Duodenal mucosa (tissue), 2 donors: ENCODE measurements around the gene MAS1.

Experiments
- H3K27ac ChIP-seq: one replicate; pipeline ENCODE4 v1.7.0; 2013; ENCODE audit warnings: low read depth, low read length
- H3K27me3 ChIP-seq, 2 donors: one replicate each; pipeline ENCODE4 v1.7.0; 2013; ENCODE audit warnings: low read length in 2 of 2, control low read depth in 1 of 2; ENCODE audit not compliant: insufficient read depth in 2 of 2, control insufficient read depth in 1 of 2
- H3K36me3 ChIP-seq, 2 donors: one replicate each; pipeline ENCODE4 v1.7.0; 2013; ENCODE audit warnings: low read length in 2 of 2, control low read depth in 1 of 2; ENCODE audit not compliant: insufficient read depth in 2 of 2, control insufficient read depth in 1 of 2
- H3K4me1 ChIP-seq, 2 donors: one replicate each; pipeline ENCODE4 v1.7.0; 2013; ENCODE audit warnings: low read length in 2 of 2, control low read depth in 1 of 2; ENCODE audit not compliant: insufficient read depth in 2 of 2, control insufficient read depth in 1 of 2
- H3K4me3 ChIP-seq, 2 donors: one replicate each; pipeline ENCODE4 v1.7.0; 2013; ENCODE audit warnings: low read length in 2 of 2, low read depth in 1 of 2
- H3K9ac ChIP-seq, 2 donors: one replicate each; pipeline ENCODE4 v1.7.0; 2013; ENCODE audit warnings: low read length in 2 of 2, low read depth in 1 of 2
- H3K9me3 ChIP-seq, 2 donors: one replicate each; pipeline ENCODE4 v1.7.0; 2013; ENCODE audit warnings: low read length in 2 of 2, control low read depth in 1 of 2; ENCODE audit not compliant: control insufficient read depth in 1 of 2

The MAS1 gene

DNA sequence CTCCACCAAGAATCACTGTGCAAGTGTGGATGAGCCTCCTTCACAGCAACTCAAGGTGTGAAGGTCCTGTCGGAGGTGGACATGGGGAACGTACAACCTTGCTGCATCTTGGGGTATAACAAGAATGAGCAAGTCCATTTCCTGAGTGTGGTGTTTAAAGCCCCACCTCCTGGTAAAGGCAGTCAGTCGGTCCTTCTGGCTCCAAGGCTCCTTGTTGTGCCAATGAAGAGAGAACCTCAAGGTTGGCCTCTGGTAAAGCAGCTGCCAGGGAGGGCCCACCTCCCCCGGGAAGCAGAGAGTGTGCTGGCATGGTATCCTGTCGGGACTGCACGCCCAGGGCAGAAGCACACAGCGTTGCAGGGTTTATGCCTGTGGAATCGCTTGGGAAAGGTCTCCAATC lies 12.4 kb upstream of the MAS1 start:
- Histone ChIP-seq H3K27ac (no peak overlapping the region), H3K4me3 (no peak overlapping the region), H3K4me1 (no peaks in the 10 kb centered on the region), H3K9me3 (no peaks in the 10 kb centered on the region), H3K27me3 (peaks cover 0 to 4% of the 10 kb centered on the region in 2 donors), H3K9ac (no peak overlapping the region), H3K36me3 (no peaks in the 10 kb centered on the region)

GRCh38 chr6:159879856-159880255 lies 10.9 kb upstream of the MAS1 start:
- Histone ChIP-seq H3K4me1 (no peaks in the 10 kb centered on the region), H3K4me3 (no peak overlapping the region), H3K27ac (no peak overlapping the region), H3K36me3 (no peaks in the 10 kb centered on the region), H3K27me3 (peaks cover 0 to 4% of the 10 kb centered on the region in 2 donors), H3K9me3 (no peaks in the 10 kb centered on the region), H3K9ac (no peak overlapping the region)

DNA sequence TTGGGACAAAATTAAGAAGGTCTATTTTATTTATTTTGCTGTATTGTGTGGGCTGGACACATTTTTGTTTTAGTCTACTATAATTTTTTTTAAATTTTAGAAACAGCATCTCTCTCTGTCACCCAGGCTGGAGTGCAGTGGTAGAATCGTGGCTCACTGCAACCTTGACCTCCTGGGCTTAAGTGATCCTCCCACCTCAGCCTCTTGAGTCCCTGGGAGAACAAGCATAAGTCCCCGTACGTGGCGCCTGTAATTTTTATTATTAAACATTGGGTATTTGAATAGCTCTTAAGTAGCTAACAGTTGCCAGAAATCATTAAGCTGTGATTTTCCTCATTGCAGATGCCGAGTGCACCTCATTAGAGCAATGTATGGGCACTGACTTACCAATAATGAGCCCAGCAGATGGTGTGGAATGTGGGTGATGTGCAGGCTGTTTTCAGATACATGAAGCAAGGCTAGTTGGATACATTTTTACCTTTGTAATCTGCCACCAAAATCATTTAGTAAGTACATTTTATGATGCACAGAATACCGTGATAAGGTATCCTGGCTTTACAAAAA lies 10.3 kb upstream of the MAS1 start:
- H3K27me3 ChIP-seq, result peaks cover 0 to 4% of the 10 kb centered on the region in 2 donors
- no peaks in the 10 kb centered on the region for H3K9me3 ChIP-seq
- no peak overlapping the region for H3K4me3 ChIP-seq
- H3K4me1 ChIP-seq, result no peaks in the 10 kb centered on the region
- H3K36me3 ChIP-seq, result no peaks in the 10 kb centered on the region
- H3K9ac ChIP-seq, result no peak overlapping the region
- no peak overlapping the region for H3K27ac ChIP-seq

DNA sequence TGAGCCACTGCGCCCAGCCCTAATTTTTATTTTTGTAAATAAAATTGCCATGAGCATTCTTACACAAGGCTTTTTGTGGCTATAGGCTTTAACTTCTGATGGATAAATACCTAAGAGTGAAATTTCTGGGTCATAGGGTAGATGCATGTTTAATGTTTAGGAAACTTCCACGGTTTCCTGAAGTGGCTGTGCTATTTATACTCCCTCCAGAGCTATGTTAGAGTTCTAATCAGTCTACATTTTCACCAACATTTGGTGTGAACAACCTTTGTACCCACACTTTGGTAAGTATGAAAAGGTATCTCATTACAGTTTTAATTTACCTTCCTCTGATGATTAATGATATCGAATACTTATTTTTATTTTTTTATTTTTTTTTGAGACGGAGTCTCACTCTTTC lies 6.1 kb upstream of the MAS1 start:
- no peaks in the 10 kb centered on the region for H3K9me3 ChIP-seq
- H3K9ac ChIP-seq, result no peak overlapping the region
- no peaks in the 10 kb centered on the region for H3K36me3 ChIP-seq
- H3K27me3 ChIP-seq, result peaks cover 2% of the 10 kb centered on the region in 2 donors
- no peak overlapping the region for H3K4me3 ChIP-seq
- no peaks in the 10 kb centered on the region for H3K4me1 ChIP-seq
- no peak overlapping the region for H3K27ac ChIP-seq

DNA sequence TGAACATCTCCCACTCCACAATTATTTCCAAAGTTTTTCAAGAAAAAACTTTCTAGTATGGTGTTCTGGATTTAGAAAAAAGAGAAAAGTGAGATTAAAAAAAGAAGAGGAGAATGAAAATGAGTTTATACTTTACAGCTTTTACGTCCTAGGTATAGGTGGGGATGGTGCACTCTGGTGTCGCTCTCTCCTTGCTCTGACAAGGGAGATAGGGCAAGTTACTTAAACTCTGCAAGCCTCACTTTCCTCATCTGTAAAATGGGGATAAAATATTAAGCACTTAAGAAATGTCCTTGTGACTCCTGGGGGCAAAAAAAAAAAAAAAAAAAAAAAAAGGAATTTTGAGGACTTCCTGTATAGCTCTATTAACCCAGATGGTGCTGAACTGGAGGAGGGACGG lies 4.5 kb upstream of the MAS1 start:
- no peak overlapping the region for H3K4me3 ChIP-seq
- peaks cover 4 to 17% of the 10 kb centered on the region in 2 donors for H3K27me3 ChIP-seq
- H3K4me1 ChIP-seq, result no peaks in the 10 kb centered on the region
- no peaks in the 10 kb centered on the region for H3K9me3 ChIP-seq
- H3K9ac ChIP-seq, result no peak overlapping the region
- H3K36me3 ChIP-seq, result no peaks in the 10 kb centered on the region
- no peak overlapping the region for H3K27ac ChIP-seq

GRCh38 chr6:159887146-159887545 lies 3.6 kb upstream of the MAS1 start:
- no peak overlapping the region for H3K27ac ChIP-seq
- H3K36me3 ChIP-seq, result no peaks in the 10 kb centered on the region
- H3K27me3 ChIP-seq, result peaks cover 8 to 25% of the 10 kb centered on the region in 2 donors
- H3K4me1 ChIP-seq, result no peaks in the 10 kb centered on the region
- no peak overlapping the region for H3K4me3 ChIP-seq
- no peak overlapping the region for H3K9ac ChIP-seq
- H3K9me3 ChIP-seq, result no peaks in the 10 kb centered on the region

- H3K27ac ChIP-seq, result no peak overlapping the region
- no peak overlapping the region for H3K9ac ChIP-seq
- H3K27me3 ChIP-seq, result peaks cover 8 to 30% of the 10 kb centered on the region in 2 donors
- no peaks in the 10 kb centered on the region for H3K36me3 ChIP-seq
- no peaks in the 10 kb centered on the region for H3K9me3 ChIP-seq
- H3K4me1 ChIP-seq, result no peaks in the 10 kb centered on the region
- H3K4me3 ChIP-seq, result no peak overlapping the region
Observed at GRCh38 chr6:159887761-159888160, 3.0 kb upstream of the MAS1 start.

GRCh38 chr6:159890201-159890600 lies 587 bp upstream of the MAS1 start:
- Histone ChIP-seq H3K27me3 (peaks cover 8 to 33% of the 10 kb centered on the region in 2 donors), H3K4me1 (no peaks in the 10 kb centered on the region), H3K4me3 (no peak overlapping the region), H3K27ac (no peak overlapping the region), H3K9ac (no peak overlapping the region), H3K36me3 (no peaks in the 10 kb centered on the region), H3K9me3 (no peaks in the 10 kb centered on the region)

DNA sequence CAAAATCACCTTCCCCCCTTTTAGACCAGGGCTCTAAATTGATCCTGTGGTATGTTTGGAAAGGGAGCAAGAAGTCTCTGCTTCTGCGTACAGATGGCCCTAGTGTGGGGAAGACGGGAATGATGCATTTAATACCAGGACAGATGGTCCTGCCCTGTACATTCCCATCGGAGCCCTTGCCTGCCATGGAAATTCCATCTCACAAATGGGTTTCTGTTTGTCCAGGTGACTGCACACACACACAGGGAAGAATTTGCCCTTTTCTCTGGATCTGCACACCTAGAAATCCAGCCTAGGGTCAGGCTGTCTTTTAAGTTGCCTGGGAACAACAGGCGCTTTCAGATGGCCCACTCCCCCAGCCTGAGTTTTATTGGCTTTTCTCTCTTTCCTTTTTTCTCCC lies 1.3 kb downstream of the MAS1 start:
- Histone ChIP-seq H3K27ac (no peak overlapping the region), H3K4me1 (no peaks in the 10 kb centered on the region), H3K4me3 (no peak overlapping the region), H3K27me3 (peaks cover 8 to 33% of the 10 kb centered on the region in 2 donors), H3K9ac (no peak overlapping the region), H3K9me3 (no peaks in the 10 kb centered on the region), H3K36me3 (no peaks in the 10 kb centered on the region)

- no peak overlapping the region for H3K27ac ChIP-seq
- H3K36me3 ChIP-seq, result no peaks in the 10 kb centered on the region
- no peaks in the 10 kb centered on the region for H3K4me1 ChIP-seq
- no peak overlapping the region for H3K9ac ChIP-seq
- no peaks in the 10 kb centered on the region for H3K9me3 ChIP-seq
- no peak overlapping the region for H3K4me3 ChIP-seq
- peaks cover 8 to 33% of the 10 kb centered on the region in 2 donors for H3K27me3 ChIP-seq
Observed at GRCh38 chr6:159893064-159893463, 2.3 kb downstream of the MAS1 start.

- H3K27me3 ChIP-seq, result peaks cover 4 to 29% of the 10 kb centered on the region in 2 donors
- H3K9ac ChIP-seq, result no peak overlapping the region
Observed at GRCh38 chr6:159894991-159895390, 4.2 kb downstream of the MAS1 start.

More at GRCh38 chr6:159894991-159895390, 4.2 kb downstream of the MAS1 start:
- no peaks in the 10 kb centered on the region for H3K36me3 ChIP-seq
- H3K4me1 ChIP-seq, result no peaks in the 10 kb centered on the region
- no peaks in the 10 kb centered on the region for H3K9me3 ChIP-seq
- no peak overlapping the region for H3K4me3 ChIP-seq
- H3K27ac ChIP-seq, result no peak overlapping the region
